ENCODE data around the gene VPS13A. TPM values are rescaled to one million over a fixed set of nuclear protein-coding genes. Genes with fewer than 3 reads are reported as not detected.

VPS13A gene
- polyA plus RNA-seq, 1 experiment = 41.8 TPM

GRCh38 chr9:77420641-77421040 is 243.3 kb downstream of the VPS13A start:
- no peak for TF ChIP-seq CTCF (IDR thresholded peaks at IDR 0.05; ENCODE audit: low read depth, low read length)
- H3K27me3 ChIP-seq (ENCODE audit: control insufficient read depth, insufficient read depth, low read length) = no peaks in the 10 kb centered on the region
- no peaks in the 10 kb centered on the region for H3K9me3 ChIP-seq (ENCODE audit: control insufficient read depth, insufficient read depth, low read length)
- no peak overlapping the region for H3K27ac ChIP-seq (ENCODE audit: low read depth, low read length)
- POLR2A ChIA-PET = no interaction called here
- CTCF ChIA-PET = interaction anchor here (4.1 kb wide), 1 partner anchor 13 kb away, joined by 28 read pairs; no protein-coding TSS in a partner anchor
- no peak for DNase-seq (ENCODE audit: low read depth, low spot score)
- H3K4me3 ChIP-seq (ENCODE audit: low read depth, low read length) = no peak overlapping the region

- no peak for TF ChIP-seq CTCF (IDR thresholded peaks at IDR 0.05; ENCODE audit: low read depth, low read length)
- CTCF ChIA-PET = interaction anchor here (1.6 to 4.7 kb wide), 2 partner anchors 12 to 254 kb away, joined by 3 to 43 read pairs; no protein-coding TSS in a partner anchor
- POLR2A ChIA-PET = no interaction called here
- Histone ChIP-seq H3K4me3 (ENCODE audit: low read depth, low read length) (no peak overlapping the region), H3K27me3 (ENCODE audit: control insufficient read depth, insufficient read depth, low read length) (no peaks in the 10 kb centered on the region), H3K27ac (ENCODE audit: low read depth, low read length) (no peak overlapping the region), H3K9me3 (ENCODE audit: control insufficient read depth, insufficient read depth, low read length) (no peaks in the 10 kb centered on the region)
- no peak for DNase-seq (ENCODE audit: low read depth, low spot score)
Measured at GRCh38 chr9:77421506-77422265, 244.4 kb downstream of the VPS13A start.

- CTCF ChIA-PET = interaction anchor here (1.3 to 4.7 kb wide), 3 partner anchors 11 to 255 kb away, joined by 3 to 43 read pairs (median 5); no protein-coding TSS in a partner anchor
- POLR2A ChIA-PET = interaction anchor here (0.7 kb wide), 1 partner anchor 610 kb away, joined by 3 read pairs; no protein-coding TSS in a partner anchor
- TF ChIP-seq CTCF (IDR thresholded peaks at IDR 0.05; ENCODE audit: low read depth, low read length) = no peak
Measured at GRCh38 chr9:77422969-77423368, 245.6 kb downstream of the VPS13A start.

GRCh38 chr9:77423841-77424240 is 246.5 kb downstream of the VPS13A start:
- Histone ChIP-seq H3K27me3 (ENCODE audit: control insufficient read depth, insufficient read depth, low read length) (no peaks in the 10 kb centered on the region), H3K9me3 (ENCODE audit: control insufficient read depth, insufficient read depth, low read length) (no peaks in the 10 kb centered on the region), H3K27ac (ENCODE audit: low read depth, low read length) (no peak overlapping the region), H3K4me3 (ENCODE audit: low read depth, low read length) (no peak overlapping the region)
- CTCF ChIA-PET = interaction anchor here (2.4 to 4.7 kb wide), 2 partner anchors 10 to 33 kb away, joined by 12 to 43 read pairs; no protein-coding TSS in a partner anchor
- no peak for DNase-seq (ENCODE audit: low read depth, low spot score)
- POLR2A ChIA-PET = no interaction called here
- TF ChIP-seq CTCF (IDR thresholded peaks at IDR 0.05; ENCODE audit: low read depth, low read length) = no peak

More at GRCh38 chr9:77422969-77423368, 245.6 kb downstream of the VPS13A start:
- Histone ChIP-seq H3K4me3 (ENCODE audit: low read depth, low read length) (no peak overlapping the region), H3K27ac (ENCODE audit: low read depth, low read length) (no peak overlapping the region), H3K9me3 (ENCODE audit: control insufficient read depth, insufficient read depth, low read length) (no peaks in the 10 kb centered on the region), H3K27me3 (ENCODE audit: control insufficient read depth, insufficient read depth, low read length) (no peaks in the 10 kb centered on the region)
- DNase-seq (ENCODE audit: low read depth, low spot score) = no peak

- Histone ChIP-seq H3K9me3 (ENCODE audit: control insufficient read depth, insufficient read depth, low read length) (no peaks in the 10 kb centered on the region), H3K27ac (ENCODE audit: low read depth, low read length) (no peak overlapping the region), H3K27me3 (ENCODE audit: control insufficient read depth, insufficient read depth, low read length) (no peaks in the 10 kb centered on the region), H3K4me3 (ENCODE audit: low read depth, low read length) (no peak overlapping the region)
- ChIA-PET POLR2A (no interaction called here), CTCF (interaction anchor here (0.7 to 4.7 kb wide), 4 partner anchors 9 to 696 kb away, joined by 3 to 43 read pairs (median 8); no protein-coding TSS in a partner anchor)
- no peak for TF ChIP-seq CTCF (IDR thresholded peaks at IDR 0.05; ENCODE audit: low read depth, low read length)
- DNase-seq (ENCODE audit: low read depth, low spot score) = no peak
Measured at GRCh38 chr9:77424993-77425392, 247.7 kb downstream of the VPS13A start.
